ENCODE data around the gene LKAAEAR1.
"Not testable (repeated sequence)": the region's sequence is repeated elsewhere in the genome, so short reads cannot be mapped to it uniquely, and the experiment has no call there.

Gene LKAAEAR1

GRCh38 chr20:64092258-64093012 lies 8.2 kb upstream of the LKAAEAR1 start:
- H3K36me3 Mint-ChIP-seq: no peaks in the 10 kb centered on the region
- no peaks in the 10 kb centered on the region for H3K9me3 Mint-ChIP-seq
- H3K27ac Mint-ChIP-seq: no peak overlapping the region
- H3K4me3 Mint-ChIP-seq: no peak overlapping the region
- H3K27me3 Mint-ChIP-seq: no peaks in the 10 kb centered on the region
- peaks cover 3% of the 10 kb centered on the region for H3K4me1 Mint-ChIP-seq

GRCh38 chr20:64091770-64092169 lies 7.6 kb upstream of the LKAAEAR1 start:
- Mint-ChIP-seq H3K27ac (no peak overlapping the region), H3K4me1 (peaks cover 3% of the 10 kb centered on the region), H3K9me3 (no peaks in the 10 kb centered on the region), H3K36me3 (no peaks in the 10 kb centered on the region), H3K4me3 (no peak overlapping the region), H3K27me3 (no peaks in the 10 kb centered on the region)

- no peaks in the 10 kb centered on the region for H3K36me3 Mint-ChIP-seq
- no peak overlapping the region for H3K4me3 Mint-ChIP-seq
- H3K27me3 Mint-ChIP-seq: no peaks in the 10 kb centered on the region
- no peaks in the 10 kb centered on the region for H3K9me3 Mint-ChIP-seq
- H3K4me1 Mint-ChIP-seq: peaks cover 3% of the 10 kb centered on the region
- no peak overlapping the region for H3K27ac Mint-ChIP-seq
These were observed 7.1 kb upstream of the LKAAEAR1 start for GRCh38 chr20:64091340-64091739.

- Mint-ChIP-seq H3K36me3 (no peaks in the 10 kb centered on the region), H3K27me3 (no peaks in the 10 kb centered on the region), H3K27ac (no peak overlapping the region), H3K4me1 (peaks cover 3% of the 10 kb centered on the region), H3K4me3 (no peak overlapping the region), H3K9me3 (no peaks in the 10 kb centered on the region)
These were observed 6.0 kb upstream of the LKAAEAR1 start for GRCh38 chr20:64090165-64090564.

GRCh38 chr20:64088586-64088985 lies 4.4 kb upstream of the LKAAEAR1 start:
- H3K4me1 Mint-ChIP-seq: not testable (repeated sequence)

GRCh38 chr20:64087226-64087825 lies 3.1 kb upstream of the LKAAEAR1 start:
- peaks cover 16% of the 10 kb centered on the region for H3K4me1 Mint-ChIP-seq
- H3K9me3 Mint-ChIP-seq, H3K27me3 Mint-ChIP-seq, H3K36me3 Mint-ChIP-seq, H3K4me3 Mint-ChIP-seq, H3K27ac Mint-ChIP-seq: not testable (repeated sequence)

More at GRCh38 chr20:64088586-64088985, 4.4 kb upstream of the LKAAEAR1 start:
- H3K4me3 Mint-ChIP-seq, H3K36me3 Mint-ChIP-seq, H3K27ac Mint-ChIP-seq, H3K27me3 Mint-ChIP-seq, H3K9me3 Mint-ChIP-seq: not testable (repeated sequence)

- H3K4me3 Mint-ChIP-seq: no peak overlapping the region
- no peaks in the 10 kb centered on the region for H3K36me3 Mint-ChIP-seq
- H3K27ac Mint-ChIP-seq: no peak overlapping the region
- no peaks in the 10 kb centered on the region for H3K9me3 Mint-ChIP-seq
- peaks cover 2% of the 10 kb centered on the region for H3K27me3 Mint-ChIP-seq
- H3K4me1 Mint-ChIP-seq: peaks cover 19% of the 10 kb centered on the region
These were observed 2.6 kb upstream of the LKAAEAR1 start for GRCh38 chr20:64086801-64087200.

GRCh38 chr20:64084685-64085152 lies 521 bp upstream of the LKAAEAR1 start:
- no peaks in the 10 kb centered on the region for H3K36me3 Mint-ChIP-seq
- no peak overlapping the region for H3K27ac Mint-ChIP-seq
- H3K27me3 Mint-ChIP-seq: peaks cover 2% of the 10 kb centered on the region
- H3K4me1 Mint-ChIP-seq: peaks cover 27% of the 10 kb centered on the region
- H3K9me3 Mint-ChIP-seq: no peaks in the 10 kb centered on the region
- peak overlapping the region; percentile 90 for H3K4me3 Mint-ChIP-seq

- no peaks in the 10 kb centered on the region for H3K36me3 Mint-ChIP-seq
- H3K4me1 Mint-ChIP-seq: peaks cover 35% of the 10 kb centered on the region
- peak overlapping the region; percentile 81 for H3K4me3 Mint-ChIP-seq
These were observed 807 bp downstream of the LKAAEAR1 start for GRCh38 chr20:64083378-64083803.

GRCh38 chr20:64082820-64083377 lies 1.3 kb downstream of the LKAAEAR1 start:
- Mint-ChIP-seq H3K4me3 (peak overlapping the region; percentile 81), H3K9me3 (no peaks in the 10 kb centered on the region), H3K4me1 (peaks cover 37% of the 10 kb centered on the region), H3K27ac (no peak overlapping the region), H3K36me3 (no peaks in the 10 kb centered on the region), H3K27me3 (peaks cover 2% of the 10 kb centered on the region)

More at GRCh38 chr20:64083378-64083803, 807 bp downstream of the LKAAEAR1 start:
- H3K9me3 Mint-ChIP-seq: no peaks in the 10 kb centered on the region
- no peak overlapping the region for H3K27ac Mint-ChIP-seq
- H3K27me3 Mint-ChIP-seq: peaks cover 2% of the 10 kb centered on the region

GRCh38 chr20:64082126-64082731 lies 2.0 kb downstream of the LKAAEAR1 start:
- H3K4me3 Mint-ChIP-seq: peak overlapping the region; percentile 44
- H3K27ac Mint-ChIP-seq: no peak overlapping the region
- no peaks in the 10 kb centered on the region for H3K36me3 Mint-ChIP-seq
- no peaks in the 10 kb centered on the region for H3K9me3 Mint-ChIP-seq
- peaks cover 40% of the 10 kb centered on the region for H3K4me1 Mint-ChIP-seq
- H3K27me3 Mint-ChIP-seq: peaks cover 2% of the 10 kb centered on the region

GRCh38 chr20:64081624-64081964 lies 2.6 kb downstream of the LKAAEAR1 start:
- peaks cover 40% of the 10 kb centered on the region for H3K4me1 Mint-ChIP-seq
- no peaks in the 10 kb centered on the region for H3K36me3 Mint-ChIP-seq

GRCh38 chr20:64080813-64081623 lies 3.2 kb downstream of the LKAAEAR1 start:
- peaks cover 2% of the 10 kb centered on the region for H3K27me3 Mint-ChIP-seq
- H3K36me3 Mint-ChIP-seq: no peaks in the 10 kb centered on the region
- peak overlapping the region; percentile 17 for H3K27ac Mint-ChIP-seq
- peaks cover 40% of the 10 kb centered on the region for H3K4me1 Mint-ChIP-seq
- peak overlapping the region; percentile 72 for H3K4me3 Mint-ChIP-seq
- H3K9me3 Mint-ChIP-seq: no peaks in the 10 kb centered on the region

More at GRCh38 chr20:64081624-64081964, 2.6 kb downstream of the LKAAEAR1 start:
- peak overlapping the region; percentile 24 for H3K4me3 Mint-ChIP-seq
- no peaks in the 10 kb centered on the region for H3K9me3 Mint-ChIP-seq
- no peak overlapping the region for H3K27ac Mint-ChIP-seq
- H3K27me3 Mint-ChIP-seq: peaks cover 2% of the 10 kb centered on the region

- peak within 1 kb of the TSS; percentile 90 for H3K4me3 Mint-ChIP-seq
- H3K27me3 Mint-ChIP-seq: peaks cover 2% of the 10 kb centered on the region
- H3K9me3 Mint-ChIP-seq: no peaks in the 10 kb centered on the region
- peaks cover 40% of the 10 kb centered on the region for H3K4me1 Mint-ChIP-seq
- H3K27ac Mint-ChIP-seq: peak within 1 kb of the TSS; percentile 55
- no peaks in the 10 kb centered on the region for H3K36me3 Mint-ChIP-seq
These were observed 4.0 kb downstream of the LKAAEAR1 start, which contains the start of gene OPRL1 for GRCh38 chr20:64080013-64080812. Gene OPRL1, plus strand, starts transcription at chr20:64080082. Its CDS starts 12,639 bp downstream, at chr20:64092721.
